GM21526 (cell line): ENCODE data around the gene CSRP3.

Source experiments
- ATAC-seq: cut with Tn5 transposase; IDR thresholded peaks from one replicate; pipeline ENCODE4 v1.9.1; 2021; ENCODE audit warnings: moderate library complexity; ENCODE audit not compliant: unreplicated experiment, low FRiP score

The CSRP3 gene

GRCh38 chr11:19226378-19227195, 24.8 kb upstream of the CSRP3 start:
- no peak for ATAC-seq

- no peak for ATAC-seq
Measured at GRCh38 chr11:19225581-19225980, 23.8 kb upstream of the CSRP3 start.

- ATAC-seq, result no peak
Measured at GRCh38 chr11:19225123-19225522, 23.3 kb upstream of the CSRP3 start.

- ATAC-seq, result no peak
Measured at GRCh38 chr11:19220903-19221724, 19.3 kb upstream of the CSRP3 start.

GRCh38 chr11:19218786-19219460, 17.1 kb upstream of the CSRP3 start:
- no peak for ATAC-seq

GRCh38 chr11:19218216-19218615, 16.4 kb upstream of the CSRP3 start:
- ATAC-seq, result no peak

- no peak for ATAC-seq
Measured at GRCh38 chr11:19216709-19217374, 15.1 kb upstream of the CSRP3 start.

GRCh38 chr11:19216021-19216420, 14.2 kb upstream of the CSRP3 start:
- no peak for ATAC-seq

- ATAC-seq, result no peak
Measured at GRCh38 chr11:19209617-19210370, 8.0 kb upstream of the CSRP3 start.

- ATAC-seq, result no peak
Measured at GRCh38 chr11:19208959-19209546, 7.3 kb upstream of the CSRP3 start.

- no peak for ATAC-seq
Measured at GRCh38 chr11:19208181-19208580, 6.4 kb upstream of the CSRP3 start.

- no peak for ATAC-seq
Measured at GRCh38 chr11:19204836-19205235, 3.1 kb upstream of the CSRP3 start.

- ATAC-seq, result no peak
Measured at GRCh38 chr11:19200410-19201201, 1.2 kb downstream of the CSRP3 start.

- no peak for ATAC-seq
Measured at GRCh38 chr11:19199771-19200170, 2.0 kb downstream of the CSRP3 start.

- ATAC-seq, result no peak
Measured at GRCh38 chr11:19199048-19199447, 2.7 kb downstream of the CSRP3 start.

GRCh38 chr11:19196432-19196831, 5.4 kb downstream of the CSRP3 start:
- ATAC-seq, result no peak

GRCh38 chr11:19194620-19195308, 7.0 kb downstream of the CSRP3 start:
- ATAC-seq, result no peak

- no peak for ATAC-seq
Measured at GRCh38 chr11:19193916-19194315, 7.9 kb downstream of the CSRP3 start.
